Islet of Langerhans (tissue), 1 donor: Measurements from ENCODE around the gene KCNC4.

Experiments used
- FAIRE-seq: peaks from one replicate; lab custom pipeline; 2011; peaks lifted over from hg19 to GRCh38; lab: Jason Lieb, UNC

Gene KCNC4

GRCh38 chr1:110212169-110213142, 2.3 kb downstream of the KCNC4 start:
- no peak for FAIRE-seq

- no peak for FAIRE-seq
Measured at GRCh38 chr1:110213143-110213540, 3.0 kb downstream of the KCNC4 start.

GRCh38 chr1:110214454-110215404, 4.6 kb downstream of the KCNC4 start:
- FAIRE-seq: peak; percentile 21

GRCh38 chr1:110215621-110216515, 5.8 kb downstream of the KCNC4 start:
- FAIRE-seq: no peak

GRCh38 chr1:110216844-110217444, 6.8 kb downstream of the KCNC4 start:
- no peak for FAIRE-seq

GRCh38 chr1:110218137-110218536, 8.0 kb downstream of the KCNC4 start:
- no peak for FAIRE-seq

- no peak for FAIRE-seq
Measured at GRCh38 chr1:110218739-110219138, 8.6 kb downstream of the KCNC4 start.

GRCh38 chr1:110220324-110220723, 10.2 kb downstream of the KCNC4 start:
- FAIRE-seq: no peak

- no peak for FAIRE-seq
Measured at GRCh38 chr1:110221119-110221518, 11.0 kb downstream of the KCNC4 start.

- FAIRE-seq: no peak
Measured at GRCh38 chr1:110223127-110223526, 13.0 kb downstream of the KCNC4 start.

GRCh38 chr1:110223581-110223980, 13.5 kb downstream of the KCNC4 start:
- no peak for FAIRE-seq

GRCh38 chr1:110224240-110224995, 14.3 kb downstream of the KCNC4 start:
- FAIRE-seq: no peak

GRCh38 chr1:110225212-110225611, 15.1 kb downstream of the KCNC4 start:
- no peak for FAIRE-seq

- no peak for FAIRE-seq
Measured at GRCh38 chr1:110225756-110226404, 15.8 kb downstream of the KCNC4 start.

- no peak for FAIRE-seq
Measured at GRCh38 chr1:110227774-110228173, 17.7 kb downstream of the KCNC4 start.

- no peak for FAIRE-seq
Measured at GRCh38 chr1:110228381-110228780, 18.3 kb downstream of the KCNC4 start.

GRCh38 chr1:110228869-110229268, 18.8 kb downstream of the KCNC4 start:
- FAIRE-seq: no peak

- FAIRE-seq: no peak
Measured at GRCh38 chr1:110229348-110230001, 19.4 kb downstream of the KCNC4 start.

- no peak for FAIRE-seq
Measured at GRCh38 chr1:110230381-110231199, 20.5 kb downstream of the KCNC4 start.
